ENCODE results near the gene MEOX1.

- TF ChIP-seq RAD21 (IDR thresholded peaks at IDR 0.05; ENCODE audit: low read depth) (no peak), CREB1 (IDR thresholded peaks at IDR 0.05; ENCODE audit: low read depth) (no peak), REST (IDR thresholded peaks at IDR 0.05; ENCODE audit: low read depth) (no peak), MAX (IDR thresholded peaks at IDR 0.05) (no peak), CEBPB (IDR thresholded peaks at IDR 0.05) (no peak), TEAD4 (IDR thresholded peaks at IDR 0.05) (no peak), EP300 (IDR thresholded peaks at IDR 0.05; ENCODE audit: borderline replicate concordance) (no peak), USF1 (IDR thresholded peaks at IDR 0.05) (no peak), YY1 (IDR thresholded peaks at IDR 0.05; ENCODE audit: low read depth) (no peak), TCF12 (IDR thresholded peaks at IDR 0.05; ENCODE audit: low read depth) (no peak), FOXM1 (IDR thresholded peaks at IDR 0.05; ENCODE audit: borderline replicate concordance, low read depth) (no peak)
These were observed 46.2 kb downstream of the MEOX1 start for GRCh38 chr17:43615330-43616028.
